H9 (cell line): ENCODE results near the gene TPRG1. TPM values are rescaled to one million over a fixed set of nuclear protein-coding genes. Genes with fewer than 3 reads are reported as not detected.

ENCODE experiments used
- DNase-seq: peaks from one replicate; pipeline ENCODE4 v3.0.0-alpha.2; 2017
- H2AFZ ChIP-seq: one replicate; pipeline ENCODE4 v1.6.1; 2013; ENCODE audit warnings: mild to moderate bottlenecking, low read length, control low read depth, moderate library complexity
- H2AK5ac ChIP-seq: 2 replicates; pipeline ENCODE4 v1.6.1; 2013; ENCODE audit warnings: low read length, control low read depth, mixed read lengths; ENCODE audit not compliant: insufficient read length
- H2BK120ac ChIP-seq: one replicate; pipeline ENCODE4 v1.6.1; 2013; ENCODE audit warnings: low read depth, mild to moderate bottlenecking, low read length, control low read depth, inconsistent platforms; ENCODE audit not compliant: poor library complexity, severe bottlenecking
- H2BK12ac ChIP-seq: 2 replicates; pipeline ENCODE4 v1.6.1; 2013; ENCODE audit warnings: low read length, control low read depth, mixed read lengths, low read depth; ENCODE audit not compliant: insufficient read length
- H2BK15ac ChIP-seq: 2 replicates; pipeline ENCODE4 v1.6.1; 2013; ENCODE audit warnings: low read depth, low read length, control low read depth
- H2BK20ac ChIP-seq: one replicate; pipeline ENCODE4 v1.6.1; 2013; ENCODE audit warnings: low read depth, mild to moderate bottlenecking, low read length, control low read depth, inconsistent platforms; ENCODE audit not compliant: poor library complexity, severe bottlenecking
- H2BK5ac ChIP-seq: 2 replicates; pipeline ENCODE4 v1.6.1; 2013; ENCODE audit warnings: low read length, control low read depth, mixed read lengths; ENCODE audit not compliant: insufficient read length
- H3K14ac ChIP-seq: 2 replicates; pipeline ENCODE4 v1.6.1; 2013; ENCODE audit warnings: low read length, control low read depth; ENCODE audit not compliant: insufficient read depth
- H3K18ac ChIP-seq: 2 replicates; pipeline ENCODE4 v1.6.1; 2013; ENCODE audit warnings: low read depth, mild to moderate bottlenecking, mixed read lengths, low read length, control low read depth; ENCODE audit not compliant: insufficient read length
- H3K23ac ChIP-seq: 2 replicates; pipeline ENCODE4 v1.6.1; 2013; ENCODE audit warnings: low read length, control low read depth, mixed read lengths, low read depth; ENCODE audit not compliant: insufficient read length
- H3K23me2 ChIP-seq: 2 replicates; pipeline ENCODE4 v1.6.1; 2013; ENCODE audit warnings: low read depth, mild to moderate bottlenecking, mixed read lengths, low read length, control low read depth; ENCODE audit not compliant: insufficient read length, poor library complexity, severe bottlenecking
- H3K27ac ChIP-seq: 2 replicates; pipeline ENCODE4 v1.5.1; 2013; ENCODE audit warnings: low read length, control low read depth, mixed read lengths, low read depth; ENCODE audit not compliant: insufficient read length
- H3K27me3 ChIP-seq: 2 replicates; pipeline ENCODE4 v1.6.1; 2013; ENCODE audit warnings: low read length, control low read depth, inconsistent platforms; ENCODE audit not compliant: insufficient read depth
- H3K4ac ChIP-seq: 2 replicates; pipeline ENCODE4 v1.6.1; 2013; ENCODE audit warnings: low read depth, mild to moderate bottlenecking, control low read depth, inconsistent platforms, low read length, moderate library complexity
- H3K4me1 ChIP-seq: 2 replicates; pipeline ENCODE4 v1.6.1; 2013; ENCODE audit warnings: low read length, control low read depth, inconsistent platforms; ENCODE audit not compliant: insufficient read depth
- H3K4me2 ChIP-seq: 2 replicates; pipeline ENCODE4 v1.6.1; 2013; ENCODE audit warnings: low read length, control low read depth, mixed read lengths; ENCODE audit not compliant: insufficient read length, insufficient read depth
- H3K56ac ChIP-seq: 2 replicates; pipeline ENCODE4 v1.6.1; 2013; ENCODE audit warnings: low read depth, mild to moderate bottlenecking, mixed read lengths, low read length, control low read depth; ENCODE audit not compliant: insufficient read length
- H3K79me1 ChIP-seq: 2 replicates; pipeline ENCODE4 v1.6.1; 2013; ENCODE audit warnings: low read depth, mild to moderate bottlenecking, moderate library complexity, low read length, control low read depth, inconsistent platforms; ENCODE audit not compliant: insufficient read depth, poor library complexity, severe bottlenecking
- H3K79me2 ChIP-seq: 2 replicates; pipeline ENCODE4 v1.6.1; 2013; ENCODE audit warnings: low read length, control low read depth, inconsistent platforms; ENCODE audit not compliant: insufficient read depth
- H3K9ac ChIP-seq: 2 replicates; pipeline ENCODE4 v1.6.1; 2013; ENCODE audit warnings: low read length, control low read depth, mixed read lengths; ENCODE audit not compliant: insufficient read length; ENCODE audit errors: extremely low read depth
- H3K9me3 ChIP-seq: one replicate; pipeline ENCODE4 v1.6.1; 2013; ENCODE audit warnings: low read depth, low read length, inconsistent platforms; ENCODE audit not compliant: control insufficient read depth
- H3T11ph ChIP-seq: one replicate; pipeline ENCODE4 v1.6.1; 2013; ENCODE audit warnings: mild to moderate bottlenecking, low read length, control low read depth, inconsistent platforms
- H4K20me1 ChIP-seq: one replicate; pipeline ENCODE4 v1.6.1; 2013; ENCODE audit not compliant: control insufficient read depth, insufficient read length, insufficient read depth
- H4K5ac ChIP-seq: 2 replicates; pipeline ENCODE4 v1.6.1; 2013; ENCODE audit warnings: low read depth, mild to moderate bottlenecking, mixed read lengths, low read length, control low read depth; ENCODE audit not compliant: insufficient read length
- H4K8ac ChIP-seq: replicated peaks from 2 replicates; pipeline ENCODE4 v1.6.1; 2013; ENCODE audit warnings: low read length, control low read depth, mixed read lengths, low read depth; ENCODE audit not compliant: insufficient read length
- H4K91ac ChIP-seq: 2 replicates; pipeline ENCODE4 v1.6.1; 2013; ENCODE audit warnings: low read depth, mild to moderate bottlenecking, moderate library complexity, mixed read lengths, low read length, control low read depth; ENCODE audit not compliant: insufficient read length
- H3K27ac Mint-ChIP-seq, 3 experiments: 2 replicates in 2 of 3; 3 replicates in 1 of 3; pipeline ENCODE4 v1.8.0; 2020 to 2021; ENCODE audit warnings: mixed read lengths in 3 of 3, mild to moderate bottlenecking in 1 of 3, moderate library complexity in 1 of 3
- H3K27me3 Mint-ChIP-seq: 2 replicates; pipeline ENCODE4 v1.8.0; 2021; ENCODE audit warnings: low read depth, mild to moderate bottlenecking, moderate library complexity, mixed read lengths
- H3K36me3 Mint-ChIP-seq, 3 experiments: 2 replicates in 2 of 3; 3 replicates in 1 of 3; pipeline ENCODE4 v1.8.0; 2020 to 2021; ENCODE audit warnings: low read depth in 3 of 3, mixed read lengths in 3 of 3; ENCODE audit not compliant: insufficient read depth in 1 of 3
- H3K4me1 Mint-ChIP-seq, 2 experiments: 2 replicates each; pipeline ENCODE4 v1.8.0; 2020; ENCODE audit warnings: mixed read lengths in 2 of 2
- H3K4me3 Mint-ChIP-seq, 2 experiments: 2 replicates in 1 of 2; 3 replicates in 1 of 2; pipeline ENCODE4 v1.8.0; 2020 to 2021; ENCODE audit warnings: mild to moderate bottlenecking in 2 of 2, mixed read lengths in 2 of 2, moderate library complexity in 1 of 2
- H3K9me3 Mint-ChIP-seq, 2 experiments: 2 replicates in 1 of 2; 3 replicates in 1 of 2; pipeline ENCODE4 v1.8.0; 2020; ENCODE audit warnings: mild to moderate bottlenecking in 2 of 2, mixed read lengths in 2 of 2, moderate library complexity in 1 of 2
- CTCF ChIP-seq: fragments of 200-600 bp; sonication (generic); conservative IDR thresholded peaks from 3 replicates; pipeline ENCODE4 v1.8.0; 2021; ENCODE audit warnings: antibody characterized with exemption, mild to moderate bottlenecking
- WGBS: extraction: QIAGEN DNeasy Blood & Tissue Kit; methylation state at CpG from one replicate; pipeline ENCODE4 v1.1.7; 2013; ENCODE audit warnings: missing lambda C conversion rate, low lambda C conversion rate, mixed read lengths; ENCODE audit not compliant: insufficient read length; ENCODE audit errors: extremely low coverage; 5-methylcytosine and 5-hydroxymethylcytosine counted together
- total RNA-seq: library from RNA; stranded (reverse); gene quantifications from 2 replicates; pipeline ENCODE4 v1.2.1, GENCODE V29; 2021

Gene TPRG1
- total RNA-seq, 1 experiment from 2014 or later = 0.66 TPM

- no peaks in the 10 kb centered on the region for H3K23me2 ChIP-seq
- H2BK5ac ChIP-seq = no peak overlapping the region
- no peaks in the 10 kb centered on the region for H3K79me2 ChIP-seq
- no peak overlapping the region for H3K56ac ChIP-seq
- no peaks in the 10 kb centered on the region for H3K9me3 Mint-ChIP-seq
- H3K14ac ChIP-seq = no peak overlapping the region
- no peak overlapping the region for H4K91ac ChIP-seq
- no peak overlapping the region for H3K4ac ChIP-seq
- no peak overlapping the region for H2BK15ac ChIP-seq
- H3K9me3 ChIP-seq = no peaks in the 10 kb centered on the region
- H3K27me3 Mint-ChIP-seq = no peaks in the 10 kb centered on the region
- no peak overlapping the region for H3K4me3 Mint-ChIP-seq
- no peaks in the 10 kb centered on the region for H3K36me3 Mint-ChIP-seq
- peak; percentile 38 for DNase-seq
- H3K27ac ChIP-seq = no peak overlapping the region
- H2BK20ac ChIP-seq = no peak overlapping the region
- no peak overlapping the region for H2AK5ac ChIP-seq
- no peak overlapping the region for H3K18ac ChIP-seq
- peak overlapping the region in 1 of 3 experiments; percentile 24; a peak in 1 of 7 replicates for H3K27ac Mint-ChIP-seq
- TF ChIP-seq CTCF = no peak
- no peak overlapping the region for H3T11ph ChIP-seq
- H3K23ac ChIP-seq = no peak overlapping the region
- H2AFZ ChIP-seq = no peak overlapping the region
- no peak overlapping the region for H4K8ac ChIP-seq
- H4K5ac ChIP-seq = no peak overlapping the region
- no peak overlapping the region for H3K4me2 ChIP-seq
- WGBS = no CpG with 5 or more reads among the region's 6 CpGs
- H3K4me1 ChIP-seq = no peaks in the 10 kb centered on the region
- H2BK12ac ChIP-seq = no peak overlapping the region
- H3K79me1 ChIP-seq = no peaks in the 10 kb centered on the region
- H3K4me1 Mint-ChIP-seq = peaks cover 16 to 17% of the 10 kb centered on the region in 2 experiments
- H4K20me1 ChIP-seq = no peaks in the 10 kb centered on the region
- no peaks in the 10 kb centered on the region for H3K27me3 ChIP-seq
- no peak overlapping the region for H2BK120ac ChIP-seq
- H3K9ac ChIP-seq = no peak overlapping the region
Observed at GRCh38 chr3:189316296-189317019, 144.7 kb downstream of the TPRG1 start.
